Thyroid gland (tissue), 4 donors: ENCODE data around the gene GSTP1. TPM values are rescaled to one million over a fixed set of nuclear protein-coding genes. Genes with fewer than 3 reads are reported as not detected.
"Not testable (repeated sequence)": the region's sequence is repeated elsewhere in the genome, so short reads cannot be mapped to it uniquely, and the experiment has no call there.

Experiments used
- DNase-seq, 2 donors: peaks; one replicate each; pipeline ENCODE4 v3.0.0-alpha.2; 2019
- H3K27ac ChIP-seq, 3 donors: fragments of 200-600 bp; sonication (generic); 1 replicate in 2 of 3; 2 replicates in 1 of 3; pipeline ENCODE4 v1.5.1; 2016 to 2019; ENCODE audit warnings: mild to moderate bottlenecking in 1 of 3, moderate library complexity in 1 of 3
- H3K27me3 ChIP-seq: fragments of 200-600 bp; sonication (generic); one replicate; pipeline ENCODE4 v1.5.1; 2019
- H3K36me3 ChIP-seq, 2 donors: fragments of 200-600 bp; sonication (generic); one replicate each; pipeline ENCODE4 v1.5.1; 2016 to 2019
- H3K4me1 ChIP-seq, 2 donors: fragments of 200-600 bp; sonication (generic); one replicate each; pipeline ENCODE4 v1.5.1; 2017 to 2019
- H3K4me3 ChIP-seq, 3 donors: fragments of 200-600 bp; sonication (generic); replicated peaks in 1 of 3; 1 replicate in 2 of 3; 2 replicates in 1 of 3; pipeline ENCODE4 v1.5.1; 2016; ENCODE audit warnings: mild to moderate bottlenecking in 1 of 3
- H3K9me3 ChIP-seq: fragments of 200-600 bp; sonication (generic); one replicate; pipeline ENCODE4 v1.5.1; 2017
- POLR2A ChIP-seq, 2 donors: fragments of 450-650 bp; IDR thresholded peaks; one replicate each; pipeline ENCODE4 v1.6.1; 2017; ENCODE audit warnings: antibody characterized with exemption in 2 of 2, mild to moderate bottlenecking in 2 of 2, moderate library complexity in 1 of 2
- WGBS, 2 donors: methylation state at CpG; one replicate each; pipeline ENCODE4 v1.1.5; 2017; 5-methylcytosine and 5-hydroxymethylcytosine counted together
- intact Hi-C: fragments of 100-400 bp; cut with DNase I; formaldehyde crosslinking; loops from one replicate; pipeline ENCODE4 v1.15.1; 2023
- total RNA-seq, 4 donors: library from RNA; depleted of rRNA; stranded (reverse); fragments of >200 nt; gene quantifications; one replicate each; pipeline ENCODE4 v1.2.3, GENCODE V29; 2016
- TF ChIP-seq, protein P1 (sequence below), 6 experiments: fragments of 200-600 bp in 3 of 6; fragments of 450-650 bp in 3 of 6; sonication (generic) in 3 of 6; IDR thresholded peaks; one replicate each; pipeline ENCODE4 v1.5.1; 2016 to 2019; ENCODE audit warnings: antibody characterized with exemption in 6 of 6, mild to moderate bottlenecking in 2 of 6, inconsistent platforms in 1 of 6, moderate library complexity in 1 of 6

The GSTP1 gene
- total RNA-seq, 4 donors from 2014 or later = 877 to 4,013 (median 1,716) TPM

DNA sequence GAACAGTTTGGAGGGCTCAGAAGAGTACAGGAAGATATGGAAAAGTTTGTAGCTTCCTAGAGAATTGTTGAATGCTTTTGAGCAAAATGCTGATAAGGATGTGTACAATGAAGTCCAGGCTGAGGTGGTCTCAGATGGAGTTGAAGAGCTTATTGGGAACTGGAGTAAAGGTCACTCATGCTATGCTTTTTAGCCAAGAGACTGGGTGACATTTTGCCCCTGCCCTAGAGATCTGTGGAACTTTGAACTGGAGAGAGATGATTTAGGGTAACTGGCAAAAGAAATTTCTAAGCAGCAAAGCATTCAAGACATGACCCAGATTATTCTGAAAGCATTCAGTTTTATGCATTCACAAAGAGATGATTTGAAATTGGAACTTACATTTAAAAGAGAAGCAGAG lies 32.5 kb upstream of the GSTP1 start:
- Histone ChIP-seq H3K4me1 (peaks cover 7 to 14% of the 10 kb centered on the region in 2 donors), H3K27me3 (no peaks in the 10 kb centered on the region)
- intact Hi-C loops = no loop called here

DNA sequence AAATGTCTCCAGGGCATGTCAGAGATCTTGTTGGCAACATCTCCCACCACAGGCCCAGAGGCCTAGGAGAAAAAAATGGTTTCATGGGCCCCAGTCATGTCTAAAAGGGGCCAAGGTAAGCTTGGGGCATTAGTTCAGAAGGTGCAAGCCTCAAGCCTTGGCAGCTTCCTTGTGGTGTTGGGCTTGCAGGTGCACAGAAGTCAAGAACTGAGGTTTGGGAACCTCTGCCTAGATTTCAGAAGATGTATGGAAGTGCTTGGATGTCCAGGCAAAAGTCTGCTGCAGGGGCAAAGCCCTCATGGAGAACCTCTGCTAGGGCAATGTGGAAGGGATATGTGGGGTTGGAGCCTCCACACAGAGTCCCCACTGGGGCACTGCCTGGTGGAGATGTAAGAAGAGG lies 31.9 kb upstream of the GSTP1 start:
- intact Hi-C loops, DNase-seq, H3K36me3 ChIP-seq: not testable (repeated sequence)

More for the DNA sequence above, 32.5 kb upstream of the GSTP1 start:
- no peaks in the 10 kb centered on the region for H3K9me3 ChIP-seq
- DNase-seq = no peak
- H3K36me3 ChIP-seq = no peaks in the 10 kb centered on the region
- no peak for TF ChIP-seq POLR2A (IDR thresholded peaks at IDR 0.05)
- TF ChIP-seq, protein P1, sequence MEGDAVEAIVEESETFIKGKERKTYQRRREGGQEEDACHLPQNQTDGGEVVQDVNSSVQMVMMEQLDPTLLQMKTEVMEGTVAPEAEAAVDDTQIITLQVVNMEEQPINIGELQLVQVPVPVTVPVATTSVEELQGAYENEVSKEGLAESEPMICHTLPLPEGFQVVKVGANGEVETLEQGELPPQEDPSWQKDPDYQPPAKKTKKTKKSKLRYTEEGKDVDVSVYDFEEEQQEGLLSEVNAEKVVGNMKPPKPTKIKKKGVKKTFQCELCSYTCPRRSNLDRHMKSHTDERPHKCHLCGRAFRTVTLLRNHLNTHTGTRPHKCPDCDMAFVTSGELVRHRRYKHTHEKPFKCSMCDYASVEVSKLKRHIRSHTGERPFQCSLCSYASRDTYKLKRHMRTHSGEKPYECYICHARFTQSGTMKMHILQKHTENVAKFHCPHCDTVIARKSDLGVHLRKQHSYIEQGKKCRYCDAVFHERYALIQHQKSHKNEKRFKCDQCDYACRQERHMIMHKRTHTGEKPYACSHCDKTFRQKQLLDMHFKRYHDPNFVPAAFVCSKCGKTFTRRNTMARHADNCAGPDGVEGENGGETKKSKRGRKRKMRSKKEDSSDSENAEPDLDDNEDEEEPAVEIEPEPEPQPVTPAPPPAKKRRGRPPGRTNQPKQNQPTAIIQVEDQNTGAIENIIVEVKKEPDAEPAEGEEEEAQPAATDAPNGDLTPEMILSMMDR (IDR thresholded peaks at IDR 0.05) = no peak
- H3K4me3 ChIP-seq = no peak overlapping the region
- H3K27ac ChIP-seq = no peak overlapping the region

DNA sequence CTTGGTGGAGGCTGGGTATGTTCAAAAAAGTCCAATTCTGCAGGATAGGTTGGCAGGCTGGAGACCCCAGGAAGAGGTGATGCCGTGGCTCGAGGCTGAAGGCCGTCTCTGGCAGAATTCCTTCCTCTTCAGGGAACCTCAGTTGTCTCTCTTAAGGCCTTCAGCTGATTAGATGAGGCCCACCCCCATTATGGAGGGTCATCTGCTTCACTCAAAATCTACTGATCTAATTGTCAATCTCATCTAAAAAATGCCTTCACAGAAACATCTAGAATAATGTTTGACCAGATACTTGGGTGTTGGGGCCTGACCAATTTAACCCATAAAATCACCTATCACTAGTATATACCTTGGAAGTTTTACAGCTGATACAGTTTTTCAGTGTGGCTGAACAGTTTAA lies 27.4 kb upstream of the GSTP1 start:
- no peaks in the 10 kb centered on the region for H3K36me3 ChIP-seq
- no peaks in the 10 kb centered on the region for H3K9me3 ChIP-seq
- DNase-seq = no peak
- H3K27me3 ChIP-seq = no peaks in the 10 kb centered on the region
- H3K4me3 ChIP-seq = no peak overlapping the region
- intact Hi-C loops = no loop called here
- H3K27ac ChIP-seq = no peak overlapping the region
- H3K4me1 ChIP-seq = peaks cover 38 to 43% of the 10 kb centered on the region in 2 donors
- no peak for TF ChIP-seq POLR2A (IDR thresholded peaks at IDR 0.05)
- TF ChIP-seq, protein P1 (IDR thresholded peaks at IDR 0.05) = no peak
- 79 to 82% methylated on average over 3 of the region's 3 CpGs for WGBS, 2 donors

More for the DNA sequence above, 31.9 kb upstream of the GSTP1 start:
- H3K9me3 ChIP-seq, H3K4me3 ChIP-seq, H3K27ac ChIP-seq, H3K27me3 ChIP-seq: not testable (repeated sequence)
- H3K4me1 ChIP-seq = peaks cover 7 to 13% of the 10 kb centered on the region in 2 donors

DNA sequence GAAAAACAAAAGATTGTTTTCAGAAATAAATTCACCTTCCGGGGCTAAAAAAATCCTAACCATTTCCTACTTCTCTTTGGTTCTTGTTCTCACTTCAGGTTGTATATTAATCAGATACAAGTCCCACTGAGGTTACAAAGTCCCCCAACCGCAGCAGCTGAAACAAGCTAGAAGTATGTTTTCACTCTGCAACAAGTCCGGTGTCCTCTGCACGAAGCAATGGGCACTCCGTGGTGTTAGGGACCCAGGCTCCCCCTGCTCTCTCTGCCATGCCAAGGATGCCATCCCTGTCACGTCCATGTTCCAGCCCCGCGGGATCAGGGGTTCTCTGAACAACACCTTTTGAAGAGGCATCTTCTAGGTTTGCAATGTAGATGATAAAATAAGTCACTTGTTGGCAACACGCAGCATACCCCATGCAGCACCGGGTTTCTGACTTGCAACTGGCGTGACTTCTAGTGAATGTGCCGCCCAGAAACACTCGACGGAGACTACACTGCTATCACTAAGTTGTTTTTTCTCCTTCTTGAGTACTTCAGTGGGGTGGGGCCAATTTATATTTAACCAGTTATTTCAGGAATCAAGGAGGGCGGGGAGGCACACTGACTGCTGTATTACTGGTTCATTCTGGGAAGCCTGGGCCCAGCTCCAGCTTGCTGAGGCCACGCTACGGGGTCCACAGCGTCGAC lies 25.4 kb upstream of the GSTP1 start:
- no peaks in the 10 kb centered on the region for H3K9me3 ChIP-seq
- no peak overlapping the region for H3K4me3 ChIP-seq
- WGBS, 2 donors = 19 to 22% methylated on average over 14 to 19 of the region's 19 CpGs
- peaks cover 54 to 57% of the 10 kb centered on the region in 2 donors for H3K4me1 ChIP-seq
- peak; percentile 92 to 94 for DNase-seq
- TF ChIP-seq, protein P1 (IDR thresholded peaks at IDR 0.05) = no peak
- peak in 1 of 2 donors; percentile 75 for TF ChIP-seq POLR2A (IDR thresholded peaks at IDR 0.05)
- no peaks in the 10 kb centered on the region for H3K27me3 ChIP-seq
- no peaks in the 10 kb centered on the region for H3K36me3 ChIP-seq
- intact Hi-C loops = no loop called here
- peak overlapping the region; percentile 86 to 97 (median 95) for H3K27ac ChIP-seq

DNA sequence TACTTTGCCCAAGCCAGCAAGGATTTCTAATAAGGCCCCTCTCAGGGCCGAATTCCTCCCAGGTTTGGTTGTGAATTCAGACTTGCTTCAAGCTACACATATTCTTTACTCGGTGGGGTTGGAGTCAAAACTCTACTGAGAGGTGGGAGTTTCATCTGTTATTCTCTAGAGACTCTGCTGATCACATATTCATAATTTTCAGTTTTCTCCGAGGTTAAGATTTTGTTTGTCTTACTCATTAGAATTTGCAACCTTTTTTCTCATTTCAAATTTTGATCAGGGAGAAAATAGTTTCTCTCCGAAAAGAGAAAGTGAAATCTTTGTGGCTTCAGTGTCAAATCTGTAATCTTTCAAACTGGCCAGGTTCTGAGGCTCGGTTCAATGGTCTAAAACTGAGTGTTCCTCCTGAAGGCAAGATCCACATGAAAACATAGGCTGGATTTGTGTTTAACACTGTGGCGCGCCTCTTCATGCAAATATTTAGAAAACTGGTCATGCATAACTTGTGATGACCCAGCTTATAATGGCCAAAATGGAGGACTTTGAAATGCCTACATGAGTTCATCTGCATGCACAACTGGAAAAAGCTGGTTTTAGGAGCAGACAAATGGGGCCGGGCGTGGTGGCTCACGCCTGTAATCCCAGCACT lies 21.5 kb upstream of the GSTP1 start:
- no peaks in the 10 kb centered on the region for H3K27me3 ChIP-seq
- H3K36me3 ChIP-seq = no peaks in the 10 kb centered on the region
- peak overlapping the region in 1 of 3 donors; percentile 7 for H3K4me3 ChIP-seq
- peak overlapping the region; percentile 95 to 97 (median 97) for H3K27ac ChIP-seq
- DNase-seq = peak; percentile 80 to 81
- peaks cover 58 to 62% of the 10 kb centered on the region in 2 donors for H3K4me1 ChIP-seq
- WGBS, 2 donors = 32 to 41% methylated on average over 10 of the region's 10 CpGs
- H3K9me3 ChIP-seq = no peaks in the 10 kb centered on the region
- TF ChIP-seq, protein P1 (IDR thresholded peaks at IDR 0.05) = peak in 1 of 6 experiments; percentile 6
- TF ChIP-seq POLR2A (IDR thresholded peaks at IDR 0.05) = peak in 1 of 2 donors; percentile 44
- intact Hi-C loops = no loop called here
